IMR-90 (cell line): ENCODE data around the gene CDR2L.

Experiments used
- CEBPB ChIP-seq: IDR thresholded peaks from 2 replicates; pipeline ENCODE4 v1.6.1; 2012; ENCODE audit warnings: low read depth, low read length, improper control_type of control experiment
- CHD1 ChIP-seq: IDR thresholded peaks from 2 replicates; pipeline ENCODE4 v1.6.1; 2012; ENCODE audit warnings: low read depth, low read length, improper control_type of control experiment
- CTCF ChIP-seq: conservative IDR thresholded peaks from 2 replicates; pipeline ENCODE4 v1.5.1; 2012; ENCODE audit warnings: mild to moderate bottlenecking, low read depth, low read length, improper control_type of control experiment
- FOS ChIP-seq: fragments of 150-350 bp; IDR thresholded peaks from 2 replicates; pipeline ENCODE4 v1.6.1; 2016; ENCODE audit warnings: low read depth, low read length
- MAZ ChIP-seq: IDR thresholded peaks from 2 replicates; pipeline ENCODE4 v1.6.1; 2012; ENCODE audit warnings: low read depth, mild to moderate bottlenecking, low read length, improper control_type of control experiment, moderate library complexity, borderline replicate concordance
- POLR2A ChIP-seq: IDR thresholded peaks from 2 replicates; pipeline ENCODE4 v1.6.1; 2012; ENCODE audit warnings: mild to moderate bottlenecking, low read depth, low read length
- RAD21 ChIP-seq: IDR thresholded peaks from 2 replicates; pipeline ENCODE4 v1.6.1; 2012; ENCODE audit warnings: low read length, improper control_type of control experiment
- RCOR1 ChIP-seq: IDR thresholded peaks from 2 replicates; pipeline ENCODE4 v1.6.1; 2012; ENCODE audit warnings: mild to moderate bottlenecking, low read length, improper control_type of control experiment; ENCODE audit not compliant: insufficient replicate concordance
- USF2 ChIP-seq: fragments of 150-350 bp; IDR thresholded peaks from 2 replicates; pipeline ENCODE4 v1.6.1; 2017; ENCODE audit warnings: mild to moderate bottlenecking, antibody characterized with exemption, low read length, low read depth

GRCh38 chr17:74995847-74996246 lies 8.4 kb downstream of the CDR2L start:
- no peak for TF ChIP-seq CTCF
- no peak for TF ChIP-seq RCOR1
- TF ChIP-seq USF2 = no peak
- no peak for TF ChIP-seq POLR2A
- TF ChIP-seq RAD21 = no peak
- no peak for TF ChIP-seq CEBPB
- TF ChIP-seq FOS = no peak
- TF ChIP-seq CHD1 = no peak
- TF ChIP-seq MAZ = no peak
